BE2C (cell line): ENCODE data around the gene LDLRAD3.
A peak's percentile ranks its signal among the peaks of the same experiment; 100 is the strongest.

ENCODE experiments used
- DNase-seq: peaks from one replicate; pipeline ENCODE4 v3.0.0-alpha.2; 2020
- H3K27me3 ChIP-seq: fragments of 250-450 bp; sonication (Bioruptor Pico); 2 replicates; pipeline ENCODE4 v1.5.1; 2020; ENCODE audit warnings: mild to moderate bottlenecking
- H3K36me3 ChIP-seq: fragments of 250-450 bp; sonication (Bioruptor Pico); 2 replicates; pipeline ENCODE4 v1.5.1; 2020; ENCODE audit warnings: mild to moderate bottlenecking
- H3K4me1 ChIP-seq: fragments of 250-450 bp; sonication (Bioruptor Pico); 2 replicates; pipeline ENCODE4 v1.5.1; 2020
- H3K4me3 ChIP-seq: 2 replicates; pipeline ENCODE4 v1.5.1; 2011; ENCODE audit warnings: low read depth, low read length
- H3K9me3 ChIP-seq: fragments of 250-450 bp; sonication (Bioruptor Pico); 2 replicates; pipeline ENCODE4 v1.5.1; 2020
- TF ChIP-seq, protein P1 (sequence below): IDR thresholded peaks from 2 replicates; pipeline ENCODE4 v1.5.1; 2012; ENCODE audit warnings: mild to moderate bottlenecking, low read depth, low read length

LDLRAD3 gene

DNA sequence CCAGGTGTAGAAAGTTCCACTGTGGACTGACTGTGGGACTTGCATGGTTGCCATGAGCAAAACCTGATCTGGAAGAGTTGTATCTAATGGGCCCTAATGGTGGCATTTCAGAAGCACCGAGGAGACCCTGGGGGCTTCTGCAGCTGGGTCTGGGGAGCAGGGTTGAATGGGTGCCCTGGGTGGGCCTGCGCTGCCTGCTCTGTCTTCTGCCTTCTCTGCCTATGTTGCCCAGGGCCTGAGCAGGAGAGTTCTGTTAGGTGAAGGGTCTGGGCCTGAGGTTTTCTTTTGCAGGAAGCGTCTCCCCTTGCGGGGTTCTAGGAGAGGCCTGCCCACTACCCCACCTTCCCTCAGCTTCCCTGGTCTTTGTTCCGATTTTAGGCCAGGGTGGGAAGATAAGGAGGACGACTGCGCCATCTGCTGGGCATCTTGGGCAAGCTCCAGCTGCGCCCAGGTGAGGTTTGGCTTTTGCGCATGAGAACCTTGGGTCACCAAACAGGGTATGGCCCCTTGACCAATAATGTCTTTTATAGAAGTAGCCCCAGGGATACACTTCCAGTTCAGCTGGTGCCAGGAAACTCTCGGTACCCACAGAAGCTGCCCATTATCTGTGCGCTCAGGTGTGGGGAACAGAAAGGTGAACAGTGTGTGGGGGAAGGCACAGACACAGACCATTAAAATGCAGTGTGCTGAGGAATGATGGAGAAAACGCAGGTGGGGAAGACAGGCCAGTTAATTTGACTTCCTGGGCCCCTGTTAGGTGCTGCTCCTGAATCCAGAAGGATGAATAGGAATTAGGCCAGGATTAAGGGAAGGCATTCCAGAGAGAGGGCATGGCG is 322.1 kb downstream of the LDLRAD3 start:
- DNase-seq = peak; percentile 42
- no peaks in the 10 kb centered on the region for H3K27me3 ChIP-seq
- no peak overlapping the region for H3K4me3 ChIP-seq
- no peaks in the 10 kb centered on the region for H3K36me3 ChIP-seq
- H3K9me3 ChIP-seq = no peaks in the 10 kb centered on the region
- TF ChIP-seq, protein P1, sequence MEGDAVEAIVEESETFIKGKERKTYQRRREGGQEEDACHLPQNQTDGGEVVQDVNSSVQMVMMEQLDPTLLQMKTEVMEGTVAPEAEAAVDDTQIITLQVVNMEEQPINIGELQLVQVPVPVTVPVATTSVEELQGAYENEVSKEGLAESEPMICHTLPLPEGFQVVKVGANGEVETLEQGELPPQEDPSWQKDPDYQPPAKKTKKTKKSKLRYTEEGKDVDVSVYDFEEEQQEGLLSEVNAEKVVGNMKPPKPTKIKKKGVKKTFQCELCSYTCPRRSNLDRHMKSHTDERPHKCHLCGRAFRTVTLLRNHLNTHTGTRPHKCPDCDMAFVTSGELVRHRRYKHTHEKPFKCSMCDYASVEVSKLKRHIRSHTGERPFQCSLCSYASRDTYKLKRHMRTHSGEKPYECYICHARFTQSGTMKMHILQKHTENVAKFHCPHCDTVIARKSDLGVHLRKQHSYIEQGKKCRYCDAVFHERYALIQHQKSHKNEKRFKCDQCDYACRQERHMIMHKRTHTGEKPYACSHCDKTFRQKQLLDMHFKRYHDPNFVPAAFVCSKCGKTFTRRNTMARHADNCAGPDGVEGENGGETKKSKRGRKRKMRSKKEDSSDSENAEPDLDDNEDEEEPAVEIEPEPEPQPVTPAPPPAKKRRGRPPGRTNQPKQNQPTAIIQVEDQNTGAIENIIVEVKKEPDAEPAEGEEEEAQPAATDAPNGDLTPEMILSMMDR = peak; percentile 68
- H3K4me1 ChIP-seq = no peaks in the 10 kb centered on the region

DNA sequence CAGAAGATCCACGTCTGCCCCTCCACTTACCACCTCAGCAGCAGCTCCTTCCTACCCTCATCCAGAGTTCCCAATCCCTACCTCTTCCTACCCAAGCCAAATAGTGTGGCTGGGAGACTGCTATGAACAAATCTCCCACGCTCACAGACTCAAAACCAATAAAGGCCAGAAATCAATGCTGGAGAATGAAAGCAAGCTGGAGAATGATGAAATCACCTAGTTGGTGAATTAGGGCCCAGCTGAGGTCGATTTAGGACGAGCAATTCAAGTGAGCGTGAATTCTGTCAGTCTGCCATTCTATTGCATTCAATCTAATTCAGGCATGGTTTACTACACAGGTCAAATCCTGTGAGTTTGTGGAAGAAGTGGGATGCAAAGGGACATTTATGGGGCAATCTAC is 322.9 kb downstream of the LDLRAD3 start:
- no peak for DNase-seq

DNA sequence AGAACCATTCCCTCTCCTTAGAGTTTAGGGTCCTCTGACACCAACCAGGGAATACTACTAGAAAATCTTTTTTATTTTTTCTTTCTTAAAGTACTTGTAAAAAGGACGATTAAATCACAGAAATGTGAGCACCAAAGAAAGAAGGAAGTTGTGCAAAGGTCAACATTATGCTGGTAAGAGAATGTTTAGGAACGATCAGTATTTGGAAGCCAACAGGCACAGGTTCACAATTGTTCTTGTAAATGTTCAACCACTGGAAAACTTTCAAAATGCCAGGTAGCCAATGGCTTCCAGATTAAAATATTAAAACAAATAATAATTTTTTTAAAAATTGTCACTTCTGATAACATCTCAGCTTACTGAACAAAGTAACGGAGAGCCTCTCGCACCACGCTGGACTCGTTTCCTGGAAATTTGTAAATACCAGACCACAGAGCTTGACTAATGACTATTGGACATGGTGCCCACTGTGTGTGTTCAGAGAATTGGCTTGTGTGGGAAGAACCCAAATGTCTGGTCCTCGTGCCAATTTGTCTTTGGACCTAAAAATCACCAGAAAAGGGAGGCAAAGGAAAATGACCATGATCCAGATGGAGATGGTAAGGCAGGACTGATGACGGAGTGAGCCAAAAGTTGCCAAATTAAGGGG is 324.6 kb downstream of the LDLRAD3 start:
- H3K27me3 ChIP-seq = no peaks in the 10 kb centered on the region
- H3K4me3 ChIP-seq = no peak overlapping the region
- DNase-seq = no peak
- H3K4me1 ChIP-seq = no peaks in the 10 kb centered on the region; the same call in 1 of the 2 replicates
- no peaks in the 10 kb centered on the region; the same call in 1 of the 2 replicates for H3K36me3 ChIP-seq
- H3K9me3 ChIP-seq = no peaks in the 10 kb centered on the region
- TF ChIP-seq, protein P1 = no peak

More for the DNA sequence above, 322.9 kb downstream of the LDLRAD3 start:
- H3K9me3 ChIP-seq = no peaks in the 10 kb centered on the region
- no peaks in the 10 kb centered on the region for H3K27me3 ChIP-seq
- H3K36me3 ChIP-seq = no peaks in the 10 kb centered on the region
- no peak overlapping the region for H3K4me3 ChIP-seq
- no peaks in the 10 kb centered on the region; the same call in 1 of the 2 replicates for H3K4me1 ChIP-seq
- TF ChIP-seq, protein P1 = no peak

GRCh38 chr11:36270701-36271100 is 326.8 kb downstream of the LDLRAD3 start:
- no peaks in the 10 kb centered on the region for H3K27me3 ChIP-seq
- DNase-seq = no peak
- H3K4me1 ChIP-seq = no peaks in the 10 kb centered on the region; the same call in 1 of the 2 replicates
- H3K36me3 ChIP-seq = no peaks in the 10 kb centered on the region; the same call in 1 of the 2 replicates
- TF ChIP-seq, protein P1 = no peak
- no peaks in the 10 kb centered on the region for H3K9me3 ChIP-seq
- no peak overlapping the region for H3K4me3 ChIP-seq

DNA sequence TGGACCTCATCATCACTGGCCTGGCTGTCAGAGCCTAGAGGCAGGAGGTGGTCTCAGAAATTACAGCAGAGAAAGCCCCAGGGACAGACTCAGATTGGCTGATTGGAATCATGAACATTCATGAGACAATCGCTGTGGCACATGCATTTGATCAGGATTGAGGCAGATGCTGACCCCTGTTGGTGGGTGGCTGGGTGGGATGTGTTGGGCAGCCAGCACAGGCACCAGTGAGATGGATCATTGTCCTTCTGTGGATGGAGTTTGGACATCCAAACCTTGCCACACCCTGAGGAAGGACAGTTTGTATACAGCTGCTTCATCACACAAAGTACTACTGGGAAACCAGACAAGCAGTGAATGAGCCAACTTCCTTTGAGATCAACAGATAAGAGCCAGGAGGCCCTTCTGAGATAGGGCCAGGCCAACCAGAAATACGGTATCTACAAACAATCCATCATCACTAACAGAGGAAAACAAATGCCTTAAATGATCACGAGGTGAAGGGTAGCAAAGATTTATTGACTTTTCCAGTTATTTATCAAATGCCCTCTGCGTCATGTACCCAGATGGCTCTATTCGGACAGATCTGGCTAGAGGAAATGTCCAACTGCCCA is 328.0 kb downstream of the LDLRAD3 start:
- TF ChIP-seq, protein P1 = peak; percentile 31; the same call in 1 of the 2 replicates
- Histone ChIP-seq H3K9me3 (no peaks in the 10 kb centered on the region), H3K4me1 (no peaks in the 10 kb centered on the region; the same call in 1 of the 2 replicates), H3K4me3 (no peak overlapping the region), H3K27me3 (no peaks in the 10 kb centered on the region), H3K36me3 (no peaks in the 10 kb centered on the region; the same call in 1 of the 2 replicates)
- peak; percentile 28 for DNase-seq
